Measurements from ENCODE around the gene TCTN1. TPM values are rescaled to one million over a fixed set of nuclear protein-coding genes. Genes with fewer than 3 reads are reported as not detected.
A peak's percentile ranks its signal among the peaks of the same experiment; 100 is the strongest.

TCTN1 gene
- total RNA-seq, 4 donors from 2014 or later: 28.5 to 71.2 (median 35.1) TPM

DNA sequence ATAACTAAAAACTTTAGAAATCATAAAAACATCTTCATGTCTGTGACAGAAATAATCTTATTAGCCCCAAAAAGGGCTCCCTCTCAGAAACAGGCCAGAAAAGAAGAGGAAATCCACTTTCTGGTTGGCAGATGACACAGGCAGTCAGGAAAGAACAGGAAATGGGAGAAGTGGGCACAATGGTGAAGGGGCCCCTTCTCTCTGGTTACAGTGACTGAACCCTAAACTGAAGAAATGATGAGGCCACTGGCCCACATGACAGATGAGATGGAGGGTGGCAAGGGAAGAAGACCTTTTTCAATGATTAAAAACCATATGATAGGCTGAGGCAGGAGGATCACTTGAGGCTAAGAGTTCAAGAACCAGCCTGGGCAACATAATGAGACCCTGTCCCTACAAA lies 21.1 kb downstream of the TCTN1 start:
- no peak overlapping the region for H3K4me3 ChIP-seq
- intact Hi-C loops (cut with DNase I; ENCODE audit: low total_unique reads) (no loop called here), in situ Hi-C loops (cut with MboI; ENCODE audit: low pct_ligation_motif_present in 1 of 4, low pct_unique_long_range_greater_than_20kb in 1 of 4, low sequenced_read_pairs in 3 of 4) (no loop called here)
- H3K9me3 ChIP-seq: no peaks in the 10 kb centered on the region
- H3K27me3 ChIP-seq: no peaks in the 10 kb centered on the region
- DNase-seq: no peak
- H3K4me1 ChIP-seq: peaks cover 0 to 4% (median 0%) of the 10 kb centered on the region in 4 donors
- no peak for TF ChIP-seq POLR2A (IDR thresholded peaks at IDR 0.05)
- TF ChIP-seq, protein P1, sequence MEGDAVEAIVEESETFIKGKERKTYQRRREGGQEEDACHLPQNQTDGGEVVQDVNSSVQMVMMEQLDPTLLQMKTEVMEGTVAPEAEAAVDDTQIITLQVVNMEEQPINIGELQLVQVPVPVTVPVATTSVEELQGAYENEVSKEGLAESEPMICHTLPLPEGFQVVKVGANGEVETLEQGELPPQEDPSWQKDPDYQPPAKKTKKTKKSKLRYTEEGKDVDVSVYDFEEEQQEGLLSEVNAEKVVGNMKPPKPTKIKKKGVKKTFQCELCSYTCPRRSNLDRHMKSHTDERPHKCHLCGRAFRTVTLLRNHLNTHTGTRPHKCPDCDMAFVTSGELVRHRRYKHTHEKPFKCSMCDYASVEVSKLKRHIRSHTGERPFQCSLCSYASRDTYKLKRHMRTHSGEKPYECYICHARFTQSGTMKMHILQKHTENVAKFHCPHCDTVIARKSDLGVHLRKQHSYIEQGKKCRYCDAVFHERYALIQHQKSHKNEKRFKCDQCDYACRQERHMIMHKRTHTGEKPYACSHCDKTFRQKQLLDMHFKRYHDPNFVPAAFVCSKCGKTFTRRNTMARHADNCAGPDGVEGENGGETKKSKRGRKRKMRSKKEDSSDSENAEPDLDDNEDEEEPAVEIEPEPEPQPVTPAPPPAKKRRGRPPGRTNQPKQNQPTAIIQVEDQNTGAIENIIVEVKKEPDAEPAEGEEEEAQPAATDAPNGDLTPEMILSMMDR (IDR thresholded peaks at IDR 0.05): no peak
- no peak for TF ChIP-seq POLR2AphosphoS5 (IDR thresholded peaks at IDR 0.05)
- no peak for TF ChIP-seq EP300 (IDR thresholded peaks at IDR 0.05; ENCODE audit: low read depth)
- no peaks in the 10 kb centered on the region for H3K36me3 ChIP-seq
- H3K27ac ChIP-seq: no peak overlapping the region

DNA sequence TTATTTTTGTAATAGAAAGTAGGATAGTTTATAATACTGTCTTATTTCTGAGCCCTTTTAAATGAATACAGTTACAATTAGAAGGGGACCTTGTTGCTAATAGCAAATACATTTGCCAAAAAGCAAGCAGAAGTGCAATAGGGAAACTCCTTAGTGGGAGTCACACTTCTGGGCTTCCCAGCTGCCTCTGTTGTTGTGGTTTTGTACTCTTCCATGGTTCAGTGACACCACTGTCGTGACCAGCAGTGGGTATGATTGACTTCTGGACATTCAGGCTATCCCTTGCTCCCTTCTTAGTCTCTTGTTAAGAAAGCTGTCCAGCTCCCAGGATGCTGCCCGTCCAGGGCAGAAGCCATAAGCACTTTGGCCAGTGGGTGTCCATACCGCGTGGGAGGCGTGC lies 22.6 kb downstream of the TCTN1 start:
- Histone ChIP-seq H3K27ac (no peak overlapping the region), H3K4me3 (no peak overlapping the region), H3K9me3 (no peaks in the 10 kb centered on the region), H3K36me3 (no peaks in the 10 kb centered on the region), H3K4me1 (peaks cover 0 to 8% (median 0%) of the 10 kb centered on the region in 4 donors), H3K27me3 (no peaks in the 10 kb centered on the region)
- intact Hi-C loops (cut with DNase I; ENCODE audit: low total_unique reads): no loop called here
- 40 to 90% methylated on average over 1 to 5 of the region's 5 CpGs for WGBS, 2 donors (ENCODE audit: low coverage in 1 of 2)
- in situ Hi-C loops (cut with MboI; ENCODE audit: low pct_ligation_motif_present in 1 of 4, low pct_unique_long_range_greater_than_20kb in 1 of 4, low sequenced_read_pairs in 3 of 4): no loop called here
- TF ChIP-seq, protein P1 (IDR thresholded peaks at IDR 0.05): no peak
- no peak for TF ChIP-seq POLR2A (IDR thresholded peaks at IDR 0.05)
- TF ChIP-seq POLR2AphosphoS5 (IDR thresholded peaks at IDR 0.05): no peak
- no peak for TF ChIP-seq EP300 (IDR thresholded peaks at IDR 0.05; ENCODE audit: low read depth)
- DNase-seq: no peak

- in situ Hi-C loops (cut with MboI; ENCODE audit: low pct_ligation_motif_present in 1 of 4, low pct_unique_long_range_greater_than_20kb in 1 of 4, low sequenced_read_pairs in 3 of 4) (no loop called here), intact Hi-C loops (cut with DNase I; ENCODE audit: low total_unique reads) (no loop called here)
- Histone ChIP-seq H3K36me3 (no peaks in the 10 kb centered on the region), H3K27me3 (no peaks in the 10 kb centered on the region), H3K4me1 (peaks cover 0 to 8% (median 0%) of the 10 kb centered on the region in 4 donors), H3K4me3 (no peak overlapping the region), H3K27ac (no peak overlapping the region), H3K9me3 (no peaks in the 10 kb centered on the region)
- TF ChIP-seq POLR2AphosphoS5 (IDR thresholded peaks at IDR 0.05): no peak
- no peak for TF ChIP-seq POLR2A (IDR thresholded peaks at IDR 0.05)
- no peak for TF ChIP-seq EP300 (IDR thresholded peaks at IDR 0.05; ENCODE audit: low read depth)
- TF ChIP-seq, protein P1 (IDR thresholded peaks at IDR 0.05): no peak
- 74 to 77% methylated on average over 3 of the region's 3 CpGs for WGBS, 2 donors (ENCODE audit: low coverage in 1 of 2)
- no peak for DNase-seq
Measured at GRCh38 chr12:110637869-110638441, 24.0 kb downstream of the TCTN1 start.

- Histone ChIP-seq H3K4me3 (no peak overlapping the region), H3K27me3 (no peaks in the 10 kb centered on the region), H3K36me3 (no peaks in the 10 kb centered on the region), H3K27ac (peak overlapping the region in 1 of 4 donors; percentile 21), H3K4me1 (peaks cover 0 to 8% (median 0%) of the 10 kb centered on the region in 4 donors), H3K9me3 (no peaks in the 10 kb centered on the region)
- DNase-seq: no peak
- in situ Hi-C loops (cut with MboI; ENCODE audit: low pct_ligation_motif_present in 1 of 4, low pct_unique_long_range_greater_than_20kb in 1 of 4, low sequenced_read_pairs in 3 of 4) (no loop called here), intact Hi-C loops (cut with DNase I; ENCODE audit: low total_unique reads) (no loop called here)
- WGBS, 2 donors (ENCODE audit: low coverage in 1 of 2): 60 to 89% methylated on average over 1 to 5 of the region's 5 CpGs
- no peak for TF ChIP-seq EP300 (IDR thresholded peaks at IDR 0.05; ENCODE audit: low read depth)
- TF ChIP-seq POLR2A (IDR thresholded peaks at IDR 0.05): no peak
- no peak for TF ChIP-seq POLR2AphosphoS5 (IDR thresholded peaks at IDR 0.05)
- TF ChIP-seq, protein P1 (IDR thresholded peaks at IDR 0.05): no peak
Measured at GRCh38 chr12:110638796-110639195, 24.9 kb downstream of the TCTN1 start.
